ENCODE measurements around the gene NALCN.

- TF ChIP-seq CTCF (IDR thresholded peaks at IDR 0.05) (no peak), POLR2A (IDR thresholded peaks at IDR 0.05) (no peak)
Measured at GRCh38 chr13:101406791-101407190, 9.5 kb downstream of the NALCN start.

Data from uterus (tissue), 2 donors.